PFSK-1 (cell line): ENCODE results near the gene LRRC2.

Source experiments
- FOXP2 ChIP-seq: optimal IDR thresholded peaks from 2 replicates; pipeline ENCODE3; 2011; ENCODE audit warnings: borderline replicate concordance, control low read depth, inconsistent platforms; ENCODE audit not compliant: insufficient read depth; ENCODE audit errors: extremely low read length, extremely low read depth
- POLR2AphosphoS5 ChIP-seq: IDR thresholded peaks from 2 replicates; pipeline ENCODE4 v1.6.1; 2012; ENCODE audit warnings: low read depth, mild to moderate bottlenecking, control low read depth, low read length, moderate library complexity
- REST ChIP-seq, 2 experiments: IDR thresholded peaks; 2 replicates each; pipeline versions ENCODE4 v1.6.1 to v1.8.0; 2011 to 2012; ENCODE audit warnings: low read depth in 2 of 2, low read length in 2 of 2, control low read depth in 1 of 2, inconsistent platforms in 1 of 2, mild to moderate bottlenecking in 1 of 2, moderate library complexity in 1 of 2; ENCODE audit not compliant: insufficient read depth in 1 of 2
- SIN3A ChIP-seq: IDR thresholded peaks from 2 replicates; pipeline ENCODE4 v1.6.1; 2012; ENCODE audit warnings: mild to moderate bottlenecking, low read length, moderate library complexity, borderline replicate concordance; ENCODE audit not compliant: insufficient read depth
- TAF1 ChIP-seq: IDR thresholded peaks from 2 replicates; pipeline ENCODE4 v1.6.1; 2012; ENCODE audit warnings: low read length, control low read depth, borderline replicate concordance; ENCODE audit not compliant: insufficient read depth

The LRRC2 gene

GRCh38 chr3:46593979-46594378, 27.9 kb upstream of the LRRC2 start:
- TF ChIP-seq REST (IDR thresholded peaks at IDR 0.05; ENCODE audit: insufficient read depth in 1 of 2, low read depth in 2 of 2, low read length in 2 of 2) (no peak), POLR2AphosphoS5 (no peak), FOXP2 (no peak), SIN3A (no peak), TAF1 (no peak)

GRCh38 chr3:46593274-46593862, 27.3 kb upstream of the LRRC2 start:
- TF ChIP-seq REST (IDR thresholded peaks at IDR 0.05; ENCODE audit: insufficient read depth in 1 of 2, low read depth in 2 of 2, low read length in 2 of 2) (no peak), POLR2AphosphoS5 (no peak), FOXP2 (no peak), SIN3A (no peak), TAF1 (no peak)

- TF ChIP-seq SIN3A, result no peak
- TF ChIP-seq FOXP2, result no peak
- no peak for TF ChIP-seq TAF1
- no peak for TF ChIP-seq POLR2AphosphoS5
- no peak for TF ChIP-seq REST (IDR thresholded peaks at IDR 0.05; ENCODE audit: insufficient read depth in 1 of 2, low read depth in 2 of 2, low read length in 2 of 2)
Observed at GRCh38 chr3:46586738-46587246, 20.7 kb upstream of the LRRC2 start.

GRCh38 chr3:46585799-46586693, 19.9 kb upstream of the LRRC2 start:
- TF ChIP-seq SIN3A (no peak), TAF1 (no peak), FOXP2 (no peak), POLR2AphosphoS5 (no peak), REST (IDR thresholded peaks at IDR 0.05; ENCODE audit: insufficient read depth in 1 of 2, low read depth in 2 of 2, low read length in 2 of 2) (no peak)
